Left lung (tissue), 10 donors: Measurements from ENCODE around the gene TJP2. TPM values are rescaled to one million over a fixed set of nuclear protein-coding genes. Genes with fewer than 3 reads are reported as not detected.
A peak's percentile ranks its signal among the peaks of the same experiment; 100 is the strongest.

Source experiments
- ATAC-seq: fragments of 200-7000 bp; cut with Tn5 transposase; one replicate; pipeline ENCODE4 v1.9.1; 2020; ENCODE audit warnings: moderate library complexity
- DNase-seq, 4 donors: peaks; one replicate each; pipeline ENCODE4 v3.0.0-alpha.2; 2013 to 2020
- H3K27ac ChIP-seq, 2 donors: fragments of 200-600 bp; sonication (generic) in 1 of 2; one replicate each; pipeline versions ENCODE4 v1.5.0 to v1.8.0; 2020 to 2021
- H3K27me3 ChIP-seq, 2 donors: fragments of 200-600 bp; sonication (generic) in 1 of 2; one replicate each; pipeline versions ENCODE4 v1.5.0 to v1.8.0; 2020 to 2021
- H3K36me3 ChIP-seq, 2 donors: fragments of 200-600 bp; sonication (generic) in 1 of 2; one replicate each; pipeline versions ENCODE4 v1.5.0 to v1.8.0; 2020 to 2021
- H3K4me1 ChIP-seq, 2 donors: fragments of 200-600 bp; one replicate each; pipeline ENCODE4 v1.8.0; 2021
- H3K4me3 ChIP-seq, 2 donors: fragments of 200-600 bp; sonication (generic) in 1 of 2; one replicate each; pipeline versions ENCODE4 v1.5.0 to v1.8.0; 2020 to 2021; ENCODE audit warnings: mild to moderate bottlenecking in 1 of 2
- H3K9me3 ChIP-seq, 2 donors: fragments of 200-600 bp; sonication (generic) in 1 of 2; one replicate each; pipeline versions ENCODE4 v1.5.0 to v1.8.0; 2020 to 2021
- intact Hi-C, 2 donors: fragments of 100-400 bp; cut with DNase I; formaldehyde crosslinking; loops; one replicate each; pipeline versions ENCODE4 v1.11.2 to v1.14.2; 2022
- polyA plus RNA-seq, 6 donors: library from polyadenylated mRNA; unstranded; fragments of 120-200 nt; gene quantifications; one replicate each; pipeline ENCODE4 v1.2.1, GENCODE V29; 2013; ENCODE audit not compliant: insufficient read length in 6 of 6
- total RNA-seq, 2 donors: library from RNA; stranded (reverse); fragmentation: NEBNext Ultra II Directional; extraction: Animal tissue kit (Norgen Biotek cat#: 25700); gene quantifications; one replicate each; pipeline ENCODE4 v1.2.1, GENCODE V29; 2021
- TF ChIP-seq, protein P1 (sequence below), 2 donors: fragments of 200-600 bp; sonication (generic) in 1 of 2; IDR thresholded peaks; one replicate each; pipeline versions ENCODE4 v1.5.0 to v1.8.0; 2021; ENCODE audit warnings: antibody characterized with exemption in 2 of 2
- donor health status: DM: no; HTN: yes; CAD: no.
- donor health status: DM: no; HTN: no; CAD: no.

The TJP2 gene
- total and polyA plus RNA-seq, 8 donors = 93.0 to 139 (median 114) TPM

DNA sequence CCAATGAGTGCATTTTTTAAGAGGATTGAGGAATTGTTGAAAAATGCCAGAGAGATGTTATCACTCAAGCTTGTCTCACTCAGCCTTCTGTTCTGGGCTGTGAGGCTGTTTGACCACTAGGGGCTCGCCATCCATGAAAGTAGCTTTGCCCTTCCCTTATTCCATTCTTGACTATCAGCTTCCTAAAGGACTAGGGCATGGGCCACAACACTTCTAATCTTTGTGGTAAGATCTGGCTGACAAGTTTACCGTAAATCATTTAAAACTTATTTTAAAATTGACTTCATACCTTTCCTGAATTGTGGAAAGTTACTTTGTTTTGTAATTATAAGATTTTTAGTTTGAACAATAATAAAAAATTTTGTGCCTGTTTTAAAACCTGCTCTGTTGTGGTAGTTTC lies 49.5 kb downstream of the TJP2 start:
- H3K27ac ChIP-seq = no peak overlapping the region
- intact Hi-C loops = no loop called here
- H3K36me3 ChIP-seq = peaks cover 0 to 76% of the 10 kb centered on the region in 2 donors
- peak; percentile 94 for ATAC-seq
- TF ChIP-seq, protein P1, sequence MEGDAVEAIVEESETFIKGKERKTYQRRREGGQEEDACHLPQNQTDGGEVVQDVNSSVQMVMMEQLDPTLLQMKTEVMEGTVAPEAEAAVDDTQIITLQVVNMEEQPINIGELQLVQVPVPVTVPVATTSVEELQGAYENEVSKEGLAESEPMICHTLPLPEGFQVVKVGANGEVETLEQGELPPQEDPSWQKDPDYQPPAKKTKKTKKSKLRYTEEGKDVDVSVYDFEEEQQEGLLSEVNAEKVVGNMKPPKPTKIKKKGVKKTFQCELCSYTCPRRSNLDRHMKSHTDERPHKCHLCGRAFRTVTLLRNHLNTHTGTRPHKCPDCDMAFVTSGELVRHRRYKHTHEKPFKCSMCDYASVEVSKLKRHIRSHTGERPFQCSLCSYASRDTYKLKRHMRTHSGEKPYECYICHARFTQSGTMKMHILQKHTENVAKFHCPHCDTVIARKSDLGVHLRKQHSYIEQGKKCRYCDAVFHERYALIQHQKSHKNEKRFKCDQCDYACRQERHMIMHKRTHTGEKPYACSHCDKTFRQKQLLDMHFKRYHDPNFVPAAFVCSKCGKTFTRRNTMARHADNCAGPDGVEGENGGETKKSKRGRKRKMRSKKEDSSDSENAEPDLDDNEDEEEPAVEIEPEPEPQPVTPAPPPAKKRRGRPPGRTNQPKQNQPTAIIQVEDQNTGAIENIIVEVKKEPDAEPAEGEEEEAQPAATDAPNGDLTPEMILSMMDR (IDR thresholded peaks at IDR 0.05) = peak; percentile 56 to 62
- H3K9me3 ChIP-seq = no peaks in the 10 kb centered on the region
- DNase-seq = peak in 1 of 4 donors; percentile 33
- no peaks in the 10 kb centered on the region for H3K4me1 ChIP-seq
- H3K27me3 ChIP-seq = no peaks in the 10 kb centered on the region
- H3K4me3 ChIP-seq = no peak overlapping the region

DNA sequence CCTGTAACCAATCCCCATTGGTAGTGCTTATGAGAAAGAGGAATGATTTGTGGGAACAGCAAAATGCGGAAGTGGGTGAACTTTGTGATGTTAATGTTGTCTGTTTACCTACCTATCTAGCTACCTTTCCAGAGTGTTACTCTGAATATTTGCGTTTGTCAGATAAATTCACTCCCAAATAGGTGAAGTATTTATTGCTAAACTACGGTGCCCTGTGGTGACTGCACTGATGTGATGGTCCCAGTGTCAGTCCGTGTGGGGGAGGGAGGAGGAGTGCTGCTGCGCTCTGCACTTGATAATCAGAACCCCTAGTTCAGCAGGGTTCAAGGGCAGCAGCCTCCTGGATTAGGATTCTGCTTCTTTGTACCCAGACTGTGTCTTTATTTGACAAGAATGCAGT lies 55.3 kb downstream of the TJP2 start:
- intact Hi-C loops = no loop called here
- no peaks in the 10 kb centered on the region for H3K27me3 ChIP-seq
- no peak overlapping the region for H3K4me3 ChIP-seq
- ATAC-seq = no peak
- TF ChIP-seq, protein P1 (IDR thresholded peaks at IDR 0.05) = no peak
- no peak for DNase-seq
- H3K27ac ChIP-seq = no peak overlapping the region
- H3K36me3 ChIP-seq = peaks cover 0 to 92% of the 10 kb centered on the region in 2 donors
- H3K9me3 ChIP-seq = no peaks in the 10 kb centered on the region
- H3K4me1 ChIP-seq = no peaks in the 10 kb centered on the region

DNA sequence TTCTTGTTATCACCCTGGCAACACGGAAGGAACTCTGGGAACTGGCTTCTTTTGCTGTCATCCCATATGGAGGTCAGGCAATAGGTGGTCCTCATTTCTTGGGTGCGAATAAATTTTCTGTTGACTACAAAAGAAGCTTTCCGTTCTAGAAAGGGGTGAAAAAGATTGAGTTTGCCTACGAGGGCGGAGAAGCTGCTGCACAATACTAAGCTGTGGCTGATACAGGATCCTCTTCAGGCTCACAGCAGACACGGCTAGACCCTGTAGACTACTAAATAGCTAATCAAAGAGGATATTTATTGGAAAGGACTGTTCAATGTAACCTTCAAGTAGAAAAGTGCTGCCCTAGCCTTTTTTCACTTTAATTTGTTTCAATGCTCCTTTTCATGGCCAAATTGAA lies 58.1 kb downstream of the TJP2 start:
- Histone ChIP-seq H3K9me3 (no peaks in the 10 kb centered on the region), H3K36me3 (peaks cover 0 to 96% of the 10 kb centered on the region in 2 donors), H3K4me3 (no peak overlapping the region), H3K4me1 (no peaks in the 10 kb centered on the region), H3K27me3 (no peaks in the 10 kb centered on the region), H3K27ac (no peak overlapping the region)
- intact Hi-C loops = no loop called here
- no peak for DNase-seq
- no peak for ATAC-seq
- TF ChIP-seq, protein P1 (IDR thresholded peaks at IDR 0.05) = no peak

DNA sequence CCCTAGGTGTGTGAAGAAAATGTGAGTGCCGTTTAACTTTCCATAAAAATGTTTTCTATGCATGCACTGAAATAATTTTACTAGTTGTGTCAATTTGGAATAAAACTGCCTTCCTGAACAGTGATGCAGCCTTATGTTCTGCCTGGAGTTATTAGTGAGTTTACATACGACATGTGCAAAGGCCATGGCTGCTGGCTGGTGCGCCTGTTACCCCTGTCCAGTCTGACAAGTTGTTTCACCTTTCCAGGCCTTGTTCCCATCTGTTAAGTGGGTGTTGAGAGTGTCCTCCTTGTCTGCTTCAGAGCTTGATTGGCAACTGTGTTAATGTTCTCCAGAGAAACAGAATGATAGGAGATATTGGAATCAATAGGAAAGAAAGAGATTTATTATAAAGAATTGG lies 60.6 kb downstream of the TJP2 start:
- H3K9me3 ChIP-seq = no peaks in the 10 kb centered on the region
- H3K36me3 ChIP-seq = peaks cover 0 to 97% of the 10 kb centered on the region in 2 donors
- H3K27me3 ChIP-seq = no peaks in the 10 kb centered on the region
- H3K4me1 ChIP-seq = no peaks in the 10 kb centered on the region
- TF ChIP-seq, protein P1 (IDR thresholded peaks at IDR 0.05) = no peak
- no peak overlapping the region for H3K27ac ChIP-seq
- intact Hi-C loops = no loop called here
- H3K4me3 ChIP-seq = no peak overlapping the region
- ATAC-seq (no peak), DNase-seq (no peak)

DNA sequence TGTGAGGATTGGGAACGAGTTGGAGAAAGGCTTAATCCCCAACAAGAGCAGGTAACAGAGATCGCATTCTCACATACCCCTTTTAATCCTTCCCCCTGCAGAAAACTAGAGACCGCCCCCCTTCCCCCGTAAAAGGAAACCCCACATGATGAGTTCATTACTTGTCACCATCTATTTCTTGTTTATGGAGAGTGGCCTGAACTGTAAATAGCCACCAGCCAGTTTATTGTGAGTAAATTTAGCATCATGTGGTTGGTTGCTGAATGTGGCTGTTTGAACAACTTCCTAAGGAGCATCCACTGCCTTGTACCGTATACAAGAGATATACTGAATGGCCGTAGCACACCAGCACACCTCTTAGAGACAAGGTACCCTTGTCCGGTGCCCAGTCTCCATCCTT lies 62.1 kb downstream of the TJP2 start:
- intact Hi-C loops = no loop called here
- H3K27ac ChIP-seq = no peak overlapping the region
- no peak overlapping the region for H3K4me3 ChIP-seq
- H3K27me3 ChIP-seq = no peaks in the 10 kb centered on the region
- peaks cover 0 to 97% of the 10 kb centered on the region in 2 donors for H3K36me3 ChIP-seq
- H3K9me3 ChIP-seq = no peaks in the 10 kb centered on the region
- no peaks in the 10 kb centered on the region for H3K4me1 ChIP-seq
- ATAC-seq = no peak
- DNase-seq = no peak
- TF ChIP-seq, protein P1 (IDR thresholded peaks at IDR 0.05) = no peak
